ENCODE results near the gene GFOD1.

GRCh38 chr6:13332349-13332706 is 155.1 kb downstream of the GFOD1 start:
- no peak for TF ChIP-seq TAF1 (IDR thresholded peaks at IDR 0.05; ENCODE audit: low read depth)
- no peak for TF ChIP-seq EP300 (IDR thresholded peaks at IDR 0.05; ENCODE audit: borderline replicate concordance)
- TF ChIP-seq TCF12 (IDR thresholded peaks at IDR 0.05; ENCODE audit: low read depth): no peak
- TF ChIP-seq TEAD4 (IDR thresholded peaks at IDR 0.05): no peak
